Smooth muscle cell of the brain vasculature (primary cell): ENCODE data around the gene CPNE4.

Source experiments
- DNase-seq: peaks from one replicate; pipeline ENCODE4 v3.0.0-alpha.2; 2012; ENCODE audit warnings: low read depth, low spot score

Gene CPNE4

DNA sequence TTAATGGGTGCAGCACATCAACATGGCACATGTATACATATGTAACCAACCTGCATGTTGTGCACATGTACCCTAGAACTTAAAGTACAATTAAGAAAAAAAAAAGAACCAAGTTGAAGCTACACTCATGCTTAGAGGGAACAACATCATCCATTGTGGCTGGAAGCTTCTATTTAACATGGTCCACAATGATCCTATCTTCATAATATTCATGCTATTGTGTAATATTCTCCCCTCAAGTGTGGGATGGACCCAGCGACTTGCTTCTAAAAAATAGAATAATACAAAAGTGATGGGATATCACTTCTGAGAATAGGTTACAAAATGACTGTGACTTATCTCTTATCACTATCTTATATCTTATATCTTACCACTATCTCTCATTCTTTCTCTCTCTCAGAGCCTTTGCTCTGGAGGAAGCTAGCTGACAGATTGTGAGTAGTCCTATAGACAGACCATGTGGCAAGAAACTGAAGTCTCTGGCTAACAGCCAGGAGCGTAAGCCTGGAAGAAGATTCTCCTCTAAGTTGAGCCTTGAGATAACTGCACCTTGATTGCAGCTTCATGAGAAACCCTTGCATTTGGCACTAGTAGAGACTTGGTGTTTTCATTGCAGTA lies 333.6 kb downstream of the CPNE4 start:
- DNase-seq = no peak

DNA sequence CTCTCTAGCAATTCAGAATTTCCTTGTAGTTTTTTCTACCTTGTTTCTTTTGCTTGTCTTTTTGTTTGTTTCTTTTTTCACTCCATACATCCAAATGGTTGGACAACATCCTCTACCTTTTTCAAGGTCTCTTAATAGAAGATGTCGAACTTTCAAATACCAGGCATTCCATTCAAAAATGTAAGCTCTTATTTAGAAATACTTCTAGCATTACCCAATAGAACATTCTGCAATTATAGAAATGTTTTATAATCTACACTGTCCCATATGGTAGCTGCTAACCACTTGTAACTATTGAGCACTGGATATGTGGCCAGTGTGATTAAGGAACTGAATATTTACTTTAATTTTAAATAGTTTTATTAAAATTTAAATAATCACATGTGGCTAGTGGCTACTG lies 335.8 kb downstream of the CPNE4 start:
- no peak for DNase-seq

DNA sequence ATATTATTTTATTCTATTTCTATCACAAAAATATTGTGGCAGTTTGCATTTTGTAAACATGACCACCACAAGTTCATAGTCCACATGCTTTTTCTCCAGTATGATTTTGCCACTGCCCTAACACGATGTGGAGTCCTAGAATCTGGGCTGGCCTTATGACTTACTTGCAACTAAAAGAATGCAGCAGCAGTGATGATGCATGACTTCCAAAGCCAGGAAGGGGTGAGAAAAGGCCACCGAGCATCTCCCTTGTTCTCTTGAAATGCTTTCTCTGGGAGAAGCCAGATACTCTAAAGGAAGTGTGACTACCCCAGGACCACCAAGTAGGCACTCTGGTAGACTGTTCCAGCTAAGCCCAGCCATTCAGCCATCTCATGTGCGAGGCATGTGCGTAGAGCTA lies 340.4 kb downstream of the CPNE4 start:
- DNase-seq = no peak

DNA sequence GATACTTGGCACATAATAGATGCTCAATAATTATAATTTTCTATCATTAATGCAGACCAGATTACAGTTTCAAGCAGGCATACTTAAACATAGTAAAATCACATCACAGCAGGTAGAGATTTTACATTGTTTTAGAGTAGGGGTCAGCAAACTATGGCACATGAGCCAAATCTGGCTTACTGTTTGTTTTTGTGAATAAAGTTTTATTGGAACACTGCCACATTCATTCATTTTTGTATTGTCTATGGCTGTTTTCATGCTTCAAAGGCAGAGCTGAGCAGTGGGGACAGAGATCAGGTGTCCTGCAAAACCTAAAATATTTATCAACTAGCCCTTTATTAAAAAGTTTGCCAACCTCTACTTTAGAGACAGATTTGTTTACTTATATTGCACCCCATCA lies 342.5 kb downstream of the CPNE4 start:
- no peak for DNase-seq

DNA sequence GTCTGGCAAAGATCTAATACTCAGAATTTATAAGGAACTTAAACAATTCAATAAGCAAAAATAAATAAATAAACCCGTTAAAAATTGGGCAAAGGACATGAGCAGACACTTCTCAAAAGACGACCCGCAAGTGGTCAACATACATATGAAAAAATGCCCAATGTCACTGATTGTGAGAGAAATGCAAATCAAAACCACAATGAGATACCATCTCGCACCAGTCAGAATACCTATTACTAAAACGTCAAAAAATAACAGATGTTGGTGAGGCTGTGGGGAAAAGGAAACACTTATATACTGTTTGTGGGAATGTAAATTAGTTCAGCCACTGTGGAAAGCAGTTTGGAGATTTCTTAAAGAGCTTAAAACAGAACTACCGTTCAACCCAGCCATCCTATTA lies 344.0 kb downstream of the CPNE4 start:
- no peak for DNase-seq

DNA sequence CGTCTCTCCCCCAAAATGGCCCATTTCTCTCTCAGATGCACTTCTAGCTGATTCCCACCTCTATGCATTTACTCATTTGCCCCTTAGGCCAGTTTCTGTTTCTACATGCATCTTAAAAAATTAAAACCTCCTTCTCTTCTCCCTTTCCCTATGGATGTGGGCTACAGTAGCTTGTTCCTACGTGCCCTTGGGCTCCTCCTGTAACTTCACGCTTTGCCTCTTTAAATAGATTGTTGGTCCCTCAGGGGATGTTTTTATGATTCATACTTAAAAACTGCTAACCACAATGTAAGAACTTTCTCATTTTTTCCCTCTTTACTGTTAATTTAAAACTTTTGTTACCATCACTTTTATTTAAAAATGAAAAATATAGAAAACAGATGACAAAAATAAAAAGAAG lies 346.4 kb downstream of the CPNE4 start:
- DNase-seq = no peak

DNA sequence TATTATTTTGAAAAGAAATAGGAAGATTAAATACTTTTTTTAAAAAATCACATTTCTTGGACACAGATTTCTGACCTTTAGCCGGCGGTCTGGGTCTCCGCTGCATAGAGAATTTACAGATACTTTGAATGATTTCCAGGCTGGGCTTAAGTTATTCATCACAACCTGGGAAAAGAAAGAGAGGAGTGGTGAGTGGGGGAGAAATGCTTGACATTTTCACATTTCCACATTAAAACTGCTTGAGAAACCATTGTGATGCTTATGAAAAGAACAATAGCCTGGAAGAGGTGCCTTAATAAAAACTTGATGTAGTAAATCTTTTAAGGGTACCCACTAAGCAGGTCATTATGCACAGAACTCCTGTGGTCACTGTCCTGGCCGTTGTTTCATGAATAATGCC lies 365.2 kb downstream of the CPNE4 start:
- DNase-seq = no peak

DNA sequence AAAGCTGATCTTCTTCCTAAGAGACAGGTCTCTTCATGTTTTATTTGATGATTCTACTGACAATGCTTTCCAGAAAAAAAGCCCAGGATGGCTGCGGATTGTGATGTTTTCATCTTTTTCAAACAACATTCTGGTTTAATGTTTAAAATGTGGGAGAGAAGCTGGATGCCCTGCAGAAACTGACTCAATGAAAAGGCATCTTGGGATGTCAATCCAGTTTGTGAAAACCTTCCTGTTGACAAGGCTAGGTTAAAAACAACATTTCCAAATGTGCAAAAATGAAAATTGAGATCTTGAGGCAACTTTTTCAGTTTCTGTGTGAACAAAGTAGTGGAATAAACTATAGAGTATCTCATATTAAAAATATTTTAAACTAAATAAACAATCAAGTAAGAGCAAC lies 376.0 kb downstream of the CPNE4 start:
- DNase-seq = no peak

DNA sequence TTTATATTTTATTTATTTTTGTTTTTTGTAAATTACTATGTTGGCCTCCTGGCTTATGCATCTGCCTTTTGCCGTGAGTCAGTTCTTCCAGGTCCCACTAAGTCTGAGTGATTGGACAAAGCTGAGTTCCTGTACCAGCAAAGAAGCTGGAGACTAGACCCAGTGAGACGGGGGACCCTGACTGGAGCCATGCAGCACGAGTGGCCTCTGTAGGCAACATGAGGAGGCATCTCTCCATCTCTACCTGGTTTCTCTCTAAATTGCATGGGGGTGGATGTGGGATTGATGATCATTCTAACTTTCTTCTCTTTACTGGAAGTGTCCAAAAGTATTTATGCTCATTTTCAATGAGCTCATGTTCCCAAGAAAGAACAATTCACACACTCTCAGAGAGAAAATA lies 376.7 kb downstream of the CPNE4 start:
- no peak for DNase-seq

DNA sequence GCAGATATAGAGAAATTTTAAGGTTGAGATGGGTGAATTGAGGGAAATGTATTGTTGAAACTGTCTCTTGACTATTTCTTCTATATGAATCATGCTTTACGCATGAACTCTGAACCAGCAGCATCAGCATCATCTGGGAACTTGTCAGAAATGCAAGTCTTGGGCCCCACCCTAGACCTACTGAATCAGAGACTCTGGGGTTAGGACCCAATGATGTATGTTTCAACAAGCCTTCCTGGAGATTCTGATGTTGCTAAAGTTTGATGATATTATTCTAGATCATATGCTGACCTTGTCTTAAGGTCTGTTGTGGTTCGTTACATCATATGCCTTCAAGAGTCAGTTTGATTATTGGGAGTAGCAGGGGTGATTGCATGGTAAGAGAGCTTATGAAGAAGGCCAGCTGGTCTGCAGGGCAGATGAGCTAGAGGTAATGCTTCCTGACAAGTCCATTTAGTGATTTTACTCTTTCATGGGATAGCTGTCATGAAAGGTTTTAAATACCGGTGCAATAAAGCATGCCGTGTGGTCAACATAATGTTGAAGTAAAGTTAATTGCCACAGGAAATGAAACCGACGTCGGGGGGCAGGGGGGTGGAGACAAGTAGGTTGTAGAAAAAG lies 379.6 kb downstream of the CPNE4 start:
- DNase-seq = no peak

DNA sequence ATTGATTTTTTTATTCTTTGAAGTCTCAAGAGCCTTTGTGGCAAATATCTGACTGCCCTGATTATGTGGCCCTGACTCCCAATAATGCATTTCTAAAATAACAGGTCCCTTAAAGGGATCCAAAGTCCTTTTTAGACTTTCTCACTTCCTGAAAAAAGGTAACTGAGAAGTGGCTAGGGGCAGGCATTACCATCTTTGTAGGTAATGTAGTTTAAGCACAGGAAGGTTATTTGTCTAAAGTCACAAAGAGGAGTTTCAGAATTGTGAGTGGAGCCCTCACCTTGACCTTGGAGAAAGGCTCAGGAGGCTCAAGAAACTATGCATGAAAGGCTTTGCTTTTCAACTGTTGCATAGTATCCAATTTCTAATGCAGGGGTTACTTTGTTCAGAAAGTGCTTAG lies 389.2 kb downstream of the CPNE4 start:
- DNase-seq = no peak

DNA sequence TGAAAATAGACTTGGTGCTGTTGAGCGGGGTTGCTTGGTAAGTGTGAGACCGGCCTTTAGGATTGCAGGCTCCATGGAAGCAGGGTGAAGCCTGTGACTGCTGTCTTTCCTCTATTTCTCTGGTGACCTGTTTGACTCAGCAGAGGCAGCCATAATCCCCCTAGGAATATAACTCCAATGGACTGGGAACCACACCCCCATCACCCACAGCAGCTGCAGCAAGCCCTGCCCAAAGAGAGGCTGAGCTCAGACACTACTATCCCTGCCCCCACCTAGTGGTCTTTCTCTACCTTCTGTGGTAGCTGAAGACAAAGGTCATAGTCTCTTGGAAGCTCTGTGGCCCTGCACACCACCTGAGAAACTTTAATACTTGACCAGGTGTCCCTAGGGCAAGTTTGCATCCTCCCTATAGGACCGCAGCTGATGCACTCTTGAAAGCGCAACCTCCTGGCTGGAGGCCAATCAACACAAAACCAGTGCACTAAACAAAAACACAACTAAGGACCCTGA lies 398.5 kb downstream of the CPNE4 start:
- DNase-seq = no peak

DNA sequence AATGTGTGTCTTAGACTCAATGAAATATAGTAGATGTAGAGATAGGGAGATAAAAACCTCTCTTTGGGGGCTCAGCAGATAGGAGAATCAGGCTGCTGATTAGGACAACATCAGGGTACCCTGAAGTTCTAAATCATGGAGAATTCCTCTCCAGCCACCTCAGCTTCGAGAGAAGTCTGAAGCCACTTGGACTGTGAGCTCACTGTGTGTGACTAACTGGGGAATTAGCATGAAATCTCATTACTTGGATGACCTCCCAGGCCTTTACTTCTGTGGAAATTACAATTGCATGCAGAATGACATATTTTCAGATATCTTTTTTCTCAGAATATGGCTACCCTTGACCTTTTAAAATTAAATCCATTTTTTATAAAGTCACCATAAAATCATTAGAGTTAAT lies 404.0 kb downstream of the CPNE4 start:
- DNase-seq = no peak

DNA sequence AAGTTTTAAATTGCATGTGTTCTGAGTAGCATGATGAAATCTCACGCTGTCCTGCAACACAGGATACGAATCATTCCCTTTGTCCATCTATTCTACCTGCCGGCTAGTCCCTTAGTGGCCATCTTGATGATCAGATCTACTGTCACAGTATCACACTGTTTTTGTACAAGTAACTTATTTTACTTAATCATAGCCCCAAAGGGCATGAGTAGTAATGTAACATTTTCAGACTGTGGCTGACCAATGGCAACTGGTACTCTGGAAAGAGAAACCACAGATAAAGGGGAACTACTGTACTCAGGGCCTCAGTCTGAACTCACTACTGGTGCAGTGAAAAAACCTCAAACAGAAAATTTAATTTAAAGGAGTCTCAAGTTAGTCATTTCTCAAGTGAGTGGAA lies 404.7 kb downstream of the CPNE4 start:
- no peak for DNase-seq

DNA sequence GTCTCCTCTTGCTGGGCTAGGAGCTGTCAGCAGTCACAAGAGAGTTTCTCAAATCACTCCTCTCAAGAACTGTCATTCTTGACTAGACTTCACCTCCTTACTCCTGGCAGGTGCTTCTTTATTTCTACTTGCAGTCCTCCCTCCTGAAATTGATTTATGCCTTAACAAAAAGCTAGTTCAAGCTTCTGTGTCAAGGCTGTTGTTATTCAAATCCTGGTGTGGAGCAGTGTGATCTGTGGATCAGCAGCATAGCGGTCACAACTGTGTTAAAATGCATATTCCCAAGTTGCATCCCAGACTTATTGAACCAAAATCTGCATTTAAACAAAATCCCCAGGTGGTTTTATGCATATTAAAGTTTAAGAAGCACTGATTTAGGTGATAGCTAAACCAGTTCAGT lies 411.4 kb downstream of the CPNE4 start:
- no peak for DNase-seq

DNA sequence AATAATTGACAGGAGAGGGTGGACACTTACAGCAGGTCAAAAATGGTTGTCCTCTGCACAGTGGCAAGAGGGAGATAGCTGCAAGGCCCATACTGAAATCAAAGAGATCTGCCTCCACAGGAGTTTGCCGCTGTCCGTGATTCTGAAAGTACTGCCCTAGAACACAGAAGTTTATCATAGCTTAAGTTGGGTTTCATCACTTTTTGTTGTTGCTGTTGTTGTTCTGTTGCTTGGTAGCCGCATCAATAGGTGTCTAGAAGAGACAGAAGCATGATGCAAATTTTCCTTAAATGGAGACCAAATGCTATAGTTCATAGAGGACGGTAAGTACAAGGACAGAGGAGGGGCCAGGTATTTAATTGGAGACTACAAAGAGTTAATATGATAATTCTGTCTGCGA lies 412.1 kb downstream of the CPNE4 start:
- DNase-seq = no peak

DNA sequence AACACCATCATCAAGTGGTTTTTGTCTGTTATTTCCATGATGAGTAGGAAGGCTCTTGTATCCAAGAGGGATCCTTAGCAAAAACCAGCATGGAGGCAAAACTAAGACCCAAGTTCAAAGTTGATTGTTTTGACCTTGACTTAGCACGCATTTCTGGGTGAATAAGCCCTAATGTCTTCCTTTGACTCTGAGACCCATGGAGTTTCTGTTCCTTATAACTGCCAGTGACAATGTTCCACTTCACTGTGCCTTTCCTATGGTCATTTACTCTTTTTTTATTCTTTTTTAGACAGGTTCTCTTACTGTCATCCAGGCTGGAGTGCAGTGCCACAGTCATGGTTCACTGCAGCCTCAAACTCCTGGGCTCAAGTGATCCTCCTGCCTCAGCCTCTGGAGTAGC lies 413.8 kb downstream of the CPNE4 start:
- no peak for DNase-seq

DNA sequence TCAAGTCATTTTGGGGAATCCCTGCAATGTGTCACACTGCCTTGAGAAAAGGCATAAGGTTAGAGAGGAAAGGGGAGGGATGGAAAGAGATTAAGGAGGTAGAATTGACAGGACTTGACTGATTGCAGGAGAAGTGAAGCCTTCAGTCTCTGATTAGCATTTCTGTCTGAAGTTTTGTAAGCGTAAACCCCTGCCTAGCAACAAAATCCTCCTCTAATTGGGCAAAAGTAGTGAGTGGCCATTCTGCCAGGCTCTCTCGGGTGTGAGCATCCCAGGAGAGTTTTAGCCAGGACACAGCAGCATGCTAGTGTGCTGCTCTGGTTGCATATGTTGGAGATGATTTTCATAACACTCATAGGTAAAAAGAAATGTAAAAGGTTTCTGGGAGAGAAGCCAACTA lies 415.0 kb downstream of the CPNE4 start:
- DNase-seq = no peak

DNA sequence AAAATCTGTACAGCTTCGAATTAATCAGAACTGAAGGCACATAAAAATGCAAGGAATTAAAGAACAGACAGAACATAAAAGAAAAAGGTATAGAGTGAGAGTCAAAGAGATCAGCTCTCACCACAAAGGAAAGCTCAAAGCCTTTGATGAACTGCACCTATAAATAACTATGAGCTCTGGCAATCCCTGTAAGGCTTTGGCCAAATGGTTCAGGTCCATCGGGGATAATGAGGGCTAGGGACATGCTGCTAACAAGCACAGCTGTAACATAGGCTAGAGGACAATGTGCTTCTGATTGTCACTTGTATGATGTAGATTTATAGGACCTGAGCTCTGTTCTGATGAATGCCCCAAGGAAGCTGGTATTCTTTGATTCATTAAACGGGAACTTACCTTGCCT lies 418.1 kb downstream of the CPNE4 start:
- DNase-seq = no peak

DNA sequence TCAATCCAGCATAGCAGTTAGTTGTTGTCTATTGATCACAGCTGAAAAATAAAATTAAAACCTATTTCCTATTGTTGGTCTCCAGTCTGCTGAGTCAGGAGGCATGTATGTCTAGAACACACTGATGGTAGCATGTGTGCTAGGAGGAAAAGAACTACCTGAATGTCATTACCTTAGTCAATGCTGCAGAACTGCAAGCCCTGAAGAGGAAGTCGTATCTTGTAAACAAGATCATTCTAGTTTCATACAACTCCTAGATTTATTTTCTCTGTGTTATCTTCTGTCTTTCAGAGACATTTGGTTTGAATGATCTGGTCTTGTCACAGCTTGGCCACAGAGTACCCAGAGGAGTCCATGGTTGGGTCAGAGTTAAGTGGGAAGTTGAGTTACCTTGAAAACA lies 422.1 kb downstream of the CPNE4 start:
- no peak for DNase-seq

DNA sequence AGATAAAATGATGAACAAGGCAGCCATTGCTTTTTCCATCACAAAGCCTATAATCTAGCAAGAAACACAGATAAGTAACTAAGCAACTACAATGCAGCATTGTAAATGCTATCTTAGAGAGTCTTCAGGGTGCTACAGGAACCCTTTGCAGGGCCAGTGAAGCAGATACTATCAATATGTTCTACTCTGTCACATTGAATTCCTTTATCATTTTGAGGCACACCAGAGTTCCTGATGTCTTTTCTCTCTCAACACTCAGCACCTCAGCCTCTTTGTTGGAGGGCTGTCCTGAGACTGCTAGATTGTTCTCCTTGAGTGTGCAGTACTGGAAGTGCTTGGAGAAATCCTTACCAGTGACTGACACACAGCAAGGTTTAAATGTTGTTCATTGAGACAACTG lies 424.6 kb downstream of the CPNE4 start:
- no peak for DNase-seq

DNA sequence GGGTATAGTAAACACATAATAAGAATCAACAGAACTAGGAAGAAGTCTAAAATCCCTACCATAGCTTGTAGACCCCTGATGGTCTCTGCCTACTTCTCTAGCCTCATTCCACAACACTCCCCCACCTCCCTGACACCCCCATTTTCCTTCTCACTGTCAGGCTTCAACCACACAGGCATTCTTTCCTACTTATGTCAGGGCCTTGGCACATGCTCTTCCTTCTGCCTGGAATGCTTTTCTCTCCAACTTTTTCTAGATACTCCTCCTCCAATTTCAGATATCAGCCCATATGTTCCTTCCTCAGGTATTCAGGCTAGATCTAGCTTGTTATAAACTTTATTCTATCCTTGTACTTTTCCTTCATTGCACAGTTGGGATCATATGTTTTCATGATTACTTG lies 426.1 kb downstream of the CPNE4 start:
- DNase-seq = no peak

DNA sequence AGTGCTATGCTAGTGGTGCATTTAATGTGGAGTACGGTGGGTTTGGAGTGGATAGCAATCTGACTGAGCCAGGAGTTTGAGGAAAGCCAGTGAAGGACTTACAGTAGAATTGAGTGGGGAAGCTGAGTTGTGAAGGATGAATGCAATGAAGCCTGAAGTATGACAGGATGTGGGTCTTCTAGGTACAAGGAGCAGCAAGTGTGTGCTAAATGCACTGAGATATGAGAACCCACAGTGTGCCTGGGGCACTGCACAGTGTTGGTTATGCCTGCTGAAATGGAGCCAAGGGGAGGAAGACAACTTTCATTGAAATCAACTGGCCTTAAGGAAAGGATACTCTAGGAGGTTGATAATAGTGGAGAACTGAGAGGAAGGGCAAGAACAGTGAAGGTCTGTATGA lies 426.5 kb downstream of the CPNE4 start:
- DNase-seq = no peak

DNA sequence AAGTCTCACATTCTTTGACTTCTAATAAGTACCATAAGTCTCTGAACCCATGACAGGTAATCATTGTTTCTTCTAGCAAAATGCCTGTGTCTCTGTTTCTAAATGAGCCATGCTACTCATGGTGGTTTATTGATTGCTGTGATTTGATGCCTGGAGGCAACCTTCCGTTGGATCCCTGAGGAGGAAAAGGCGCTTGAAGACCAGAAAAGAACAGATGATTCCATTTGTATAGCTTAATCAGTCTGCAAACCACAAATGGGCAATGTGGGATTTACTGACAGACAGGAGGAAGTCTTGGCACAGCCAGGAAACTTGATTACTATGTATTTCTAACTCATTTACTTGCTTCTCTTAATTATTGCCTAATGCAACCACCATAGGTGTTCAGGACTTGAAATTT lies 428.9 kb downstream of the CPNE4 start:
- DNase-seq = no peak
